Pancreas (tissue), 10 donors: ENCODE measurements around the gene CCDC78. TPM values are rescaled to one million over a fixed set of nuclear protein-coding genes. Genes with fewer than 3 reads are reported as not detected.

Source experiments
- ATAC-seq, 4 donors: fragments of 200-7000 bp; cut with Tn5 transposase; one replicate each; pipeline versions ENCODE4 v1.8.0 to v1.9.1; 2020; ENCODE audit warnings: mild to moderate bottlenecking in 4 of 4, moderate library complexity in 4 of 4
- DNase-seq, 6 donors: peaks; one replicate each; pipeline ENCODE4 v3.0.0-alpha.2; 2020
- FAIRE-seq: peaks from 2 replicates; lab custom pipeline; 2012; peaks lifted over from hg19 to GRCh38; lab: Jason Lieb, UNC
- H3K27ac ChIP-seq, 4 donors: fragments of 200-600 bp; sonication (generic); 1 replicate in 3 of 4; 2 replicates in 1 of 4; pipeline versions ENCODE4 v1.5.0 to v1.8.0; 2020
- H3K27me3 ChIP-seq, 4 donors: fragments of 200-600 bp; one replicate each; pipeline ENCODE4 v1.8.0; 2021
- H3K36me3 ChIP-seq, 3 donors: fragments of 200-600 bp; sonication (generic) in 1 of 3; one replicate each; pipeline versions ENCODE4 v1.5.0 to v1.8.0; 2020 to 2021
- H3K4me1 ChIP-seq, 3 donors: fragments of 200-600 bp; one replicate each; pipeline ENCODE4 v1.8.0; 2021
- H3K4me3 ChIP-seq, 4 donors: fragments of 200-600 bp; sonication (generic) in 2 of 4; one replicate each; pipeline versions ENCODE4 v1.5.0 to v1.8.0; 2020 to 2021
- H3K9me3 ChIP-seq, 4 donors: fragments of 200-600 bp; one replicate each; pipeline ENCODE4 v1.8.0; 2021
- WGBS, 2 donors: extraction: QIAGEN DNeasy Blood & Tissue Kit; methylation state at CpG; one replicate each; pipeline ENCODE4 v1.1.7; 2013; 5-methylcytosine and 5-hydroxymethylcytosine counted together
- intact Hi-C, 3 donors: fragments of 100-400 bp; cut with DNase I; formaldehyde crosslinking; loops; one replicate each; pipeline versions ENCODE4 v1.11.1 to v1.14.2; 2022
- polyA plus RNA-seq, 2 donors: library from polyadenylated mRNA; stranded (reverse); fragments of 200-250 nt; gene quantifications; one replicate each; pipeline ENCODE4 v1.2.3, GENCODE V29; 2013
- total RNA-seq, 6 donors: library from RNA; stranded (reverse); fragmentation: NEBNext Ultra II Directional in 4 of 6; extraction: Animal tissue kit (Norgen Biotek cat#: 25700) in 4 of 6; gene quantifications; one replicate each; pipeline versions ENCODE4 v1.2.1 to v1.2.4, GENCODE V29; 2021 to 2023
- TF ChIP-seq, protein P1 (sequence below), 4 donors: fragments of 200-600 bp; sonication (generic) in 3 of 4; IDR thresholded peaks; one replicate each; pipeline versions ENCODE4 v1.5.0 to v1.8.0; 2021; ENCODE audit warnings: antibody characterized with exemption in 4 of 4
- donor health status: healthy with polysubstance abuse.
- donor health status: DM: no; HTN: no; CAD: no; lungs with moderate emphysema.
- donor health status: DM: no; HTN: no; CAD: no.
- donor health status: control.
- donor health status: control.
- donor health status: Bipolar disorder and iron deficiency.
- donor health status: DM: yes; HTN: yes; CAD: no.
- donor health status: DM: no; HTN: no; CAD: no.
- donor health status: DM: no; HTN: no; CAD: no.
- donor health status: DM: yes; HTN: yes; CAD: no.

CCDC78 gene
- total and polyA plus RNA-seq, 8 donors = 0.16 to 7.7 (median 0.46) TPM

DNA sequence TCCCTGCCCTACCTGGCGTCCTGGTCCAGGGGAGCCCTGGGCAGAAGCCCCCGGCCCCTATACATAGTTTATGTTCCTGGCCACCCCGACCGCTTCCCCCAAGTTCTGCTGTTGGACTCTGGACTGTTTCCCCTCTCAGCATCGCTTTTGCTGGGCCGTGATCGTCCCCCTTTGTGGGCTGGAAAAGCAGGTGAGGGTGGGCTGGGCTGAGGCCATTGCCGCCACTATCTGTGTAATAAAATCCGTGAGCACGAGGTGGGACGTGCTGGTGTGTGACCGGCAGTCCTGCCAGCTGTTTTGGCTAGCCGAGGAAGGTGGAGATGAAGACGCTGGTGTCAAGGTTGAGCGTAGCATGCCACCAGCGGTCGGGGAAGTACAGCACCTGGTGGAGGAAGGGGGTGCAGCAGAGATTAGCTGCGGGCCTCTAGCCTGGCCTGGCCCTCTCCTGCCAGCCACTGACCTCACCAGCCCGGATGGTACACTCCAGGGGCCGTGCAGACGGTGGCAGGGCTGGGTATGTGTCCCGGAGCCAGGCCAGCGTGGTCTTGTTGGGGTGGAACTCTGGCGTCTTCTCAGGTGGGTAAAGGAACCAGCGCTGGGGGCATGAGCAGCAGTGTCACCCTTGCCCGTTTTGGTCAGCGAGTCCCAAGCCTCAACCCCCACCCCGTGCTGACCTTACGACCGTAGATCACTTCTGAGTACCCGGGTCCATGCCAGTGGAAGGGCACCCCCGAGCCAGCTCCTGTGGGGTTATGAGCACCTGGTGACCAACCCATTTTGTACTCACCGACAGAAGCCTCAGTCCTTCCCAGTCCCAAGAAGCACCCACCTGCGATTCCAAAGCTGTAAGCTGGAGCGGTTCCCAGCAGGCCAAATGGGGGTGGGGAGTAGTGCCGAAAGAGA, 43.5 kb downstream of the CCDC78 start:
- H3K27me3 ChIP-seq = no peaks in the 10 kb centered on the region
- WGBS, 2 donors = 59 to 61% methylated on average over 36 of the region's 36 CpGs
- peaks cover 9 to 29% (median 24%) of the 10 kb centered on the region in 3 donors for H3K4me1 ChIP-seq
- TF ChIP-seq, protein P1, sequence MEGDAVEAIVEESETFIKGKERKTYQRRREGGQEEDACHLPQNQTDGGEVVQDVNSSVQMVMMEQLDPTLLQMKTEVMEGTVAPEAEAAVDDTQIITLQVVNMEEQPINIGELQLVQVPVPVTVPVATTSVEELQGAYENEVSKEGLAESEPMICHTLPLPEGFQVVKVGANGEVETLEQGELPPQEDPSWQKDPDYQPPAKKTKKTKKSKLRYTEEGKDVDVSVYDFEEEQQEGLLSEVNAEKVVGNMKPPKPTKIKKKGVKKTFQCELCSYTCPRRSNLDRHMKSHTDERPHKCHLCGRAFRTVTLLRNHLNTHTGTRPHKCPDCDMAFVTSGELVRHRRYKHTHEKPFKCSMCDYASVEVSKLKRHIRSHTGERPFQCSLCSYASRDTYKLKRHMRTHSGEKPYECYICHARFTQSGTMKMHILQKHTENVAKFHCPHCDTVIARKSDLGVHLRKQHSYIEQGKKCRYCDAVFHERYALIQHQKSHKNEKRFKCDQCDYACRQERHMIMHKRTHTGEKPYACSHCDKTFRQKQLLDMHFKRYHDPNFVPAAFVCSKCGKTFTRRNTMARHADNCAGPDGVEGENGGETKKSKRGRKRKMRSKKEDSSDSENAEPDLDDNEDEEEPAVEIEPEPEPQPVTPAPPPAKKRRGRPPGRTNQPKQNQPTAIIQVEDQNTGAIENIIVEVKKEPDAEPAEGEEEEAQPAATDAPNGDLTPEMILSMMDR (IDR thresholded peaks at IDR 0.05) = no peak
- peaks cover 0 to 14% (median 13%) of the 10 kb centered on the region in 3 donors for H3K36me3 ChIP-seq
- intact Hi-C loops = no loop called here
- ATAC-seq = no peak
- H3K9me3 ChIP-seq = no peaks in the 10 kb centered on the region
- H3K27ac ChIP-seq = no peak overlapping the region
- peak in 2 of 6 donors; percentile 52 to 82 for DNase-seq
- H3K4me3 ChIP-seq = peak overlapping the region in 2 of 4 donors; percentile 64 to 80
- no peak for FAIRE-seq

DNA sequence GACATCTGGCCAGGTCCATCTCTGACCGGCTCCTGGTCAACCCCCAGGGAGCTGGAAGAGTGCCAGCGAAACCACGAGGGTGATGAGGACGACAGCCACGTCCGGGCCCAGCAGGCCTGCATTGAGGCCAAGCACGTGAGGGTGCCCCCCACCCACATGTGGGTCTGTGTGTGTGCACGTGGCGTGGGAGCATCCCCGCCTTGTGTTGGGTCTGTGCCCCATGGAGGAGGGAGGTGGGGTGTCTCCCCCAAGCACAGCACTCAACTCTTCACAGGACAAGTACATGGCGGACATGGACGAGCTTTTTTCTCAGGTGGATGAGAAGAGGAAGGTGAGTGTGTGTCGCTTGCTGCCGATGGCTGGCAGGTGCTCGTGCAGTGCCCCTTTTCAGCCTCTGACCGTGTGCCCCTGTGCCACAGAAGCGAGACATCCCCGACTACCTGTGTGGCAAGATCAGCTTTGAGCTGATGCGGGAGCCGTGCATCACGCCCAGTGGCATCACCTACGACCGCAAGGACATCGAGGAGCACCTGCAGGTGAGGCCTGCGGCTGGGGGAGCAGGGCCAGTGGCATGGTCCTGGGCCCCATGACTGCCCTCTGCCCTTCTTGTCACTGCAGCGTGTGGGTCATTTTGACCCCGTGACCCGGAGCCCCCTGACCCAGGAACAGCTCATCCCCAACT, 44.4 kb downstream of the CCDC78 start:
- WGBS, 2 donors = 71 to 79% methylated on average over 28 of the region's 28 CpGs
- Histone ChIP-seq H3K4me1 (peaks cover 9 to 29% (median 24%) of the 10 kb centered on the region in 3 donors), H3K4me3 (peak overlapping the region in 2 of 4 donors; percentile 74 to 75), H3K9me3 (no peaks in the 10 kb centered on the region), H3K27me3 (no peaks in the 10 kb centered on the region), H3K27ac (no peak overlapping the region), H3K36me3 (peaks cover 0 to 14% (median 13%) of the 10 kb centered on the region in 3 donors)
- DNase-seq (peak in 3 of 6 donors; percentile 61 to 87 (median 79)), ATAC-seq (no peak), FAIRE-seq (no peak)
- TF ChIP-seq, protein P1 (IDR thresholded peaks at IDR 0.05) = no peak
- intact Hi-C loops = no loop called here

DNA sequence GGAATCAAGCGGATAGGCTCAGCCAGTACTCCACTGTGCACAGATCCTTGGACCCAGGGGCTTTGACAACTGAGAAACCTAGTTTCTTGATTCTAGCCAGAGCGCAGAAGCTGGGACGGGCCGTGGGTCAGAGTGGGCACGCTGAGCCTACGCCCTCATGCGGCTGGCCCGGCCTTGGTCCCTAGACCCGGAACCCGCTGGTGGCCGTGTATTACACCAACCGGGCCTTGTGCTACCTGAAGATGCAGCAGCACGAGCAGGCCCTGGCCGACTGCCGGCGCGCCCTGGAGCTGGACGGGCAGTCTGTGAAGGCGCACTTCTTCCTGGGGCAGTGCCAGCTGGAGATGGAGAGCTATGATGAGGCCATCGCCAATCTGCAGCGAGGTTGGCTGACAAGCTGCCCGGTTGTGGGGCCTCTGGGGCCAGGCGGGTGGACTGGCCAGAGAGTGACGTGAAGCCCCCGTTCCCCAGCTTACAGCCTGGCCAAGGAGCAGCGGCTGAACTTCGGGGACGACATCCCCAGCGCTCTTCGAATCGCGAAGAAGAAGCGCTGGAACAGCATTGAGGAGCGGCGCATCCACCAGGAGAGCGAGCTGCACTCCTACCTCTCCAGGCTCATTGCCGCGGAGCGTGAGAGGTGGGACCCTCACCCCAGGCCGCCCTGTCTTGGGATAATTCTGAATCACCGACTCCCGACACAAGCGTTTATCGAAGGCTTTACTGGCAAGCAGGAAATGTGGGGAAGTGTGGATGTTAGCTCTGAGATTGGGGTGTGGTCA, 45.1 kb downstream of the CCDC78 start:
- TF ChIP-seq, protein P1 (IDR thresholded peaks at IDR 0.05) = no peak
- Histone ChIP-seq H3K27me3 (no peaks in the 10 kb centered on the region), H3K9me3 (no peaks in the 10 kb centered on the region), H3K36me3 (peaks cover 0 to 14% (median 13%) of the 10 kb centered on the region in 3 donors), H3K4me3 (peak overlapping the region; percentile 51 to 93 (median 74)), H3K27ac (peak overlapping the region; percentile 74 to 87 (median 82)), H3K4me1 (peaks cover 9 to 29% (median 24%) of the 10 kb centered on the region in 3 donors)
- intact Hi-C loops = no loop called here
- FAIRE-seq (no peak), DNase-seq (peak in 3 of 6 donors; percentile 71 to 86 (median 85)), ATAC-seq (no peak)
- 40 to 43% methylated on average over 44 of the region's 44 CpGs for WGBS, 2 donors

DNA sequence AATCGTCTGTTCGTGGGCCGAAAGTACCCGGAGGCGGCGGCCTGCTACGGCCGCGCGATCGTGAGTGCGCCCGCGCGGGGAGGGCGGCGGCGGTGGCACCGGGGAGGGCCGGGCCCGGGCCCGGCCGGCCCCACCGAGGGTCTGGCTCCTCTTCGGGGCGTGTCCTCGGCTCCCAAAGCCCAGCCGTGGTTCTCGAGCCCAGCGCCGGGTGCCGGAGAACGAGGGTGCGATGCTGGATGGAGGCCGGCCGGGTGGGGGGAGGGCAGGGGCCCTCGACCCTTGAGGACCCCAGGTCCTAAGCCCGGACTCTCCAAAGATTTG, 45.7 kb downstream of the CCDC78 start:
- Histone ChIP-seq H3K4me1 (peaks cover 9 to 29% (median 24%) of the 10 kb centered on the region in 3 donors), H3K4me3 (peak overlapping the region; percentile 51 to 93 (median 74)), H3K27me3 (no peaks in the 10 kb centered on the region), H3K36me3 (peaks cover 0 to 14% (median 13%) of the 10 kb centered on the region in 3 donors), H3K9me3 (no peaks in the 10 kb centered on the region), H3K27ac (peak overlapping the region; percentile 74 to 87 (median 82))
- ATAC-seq (no peak), FAIRE-seq (no peak), DNase-seq (no peak)
- 0 to 1% methylated on average over 26 to 38 of the region's 38 CpGs for WGBS, 2 donors
- TF ChIP-seq, protein P1 (IDR thresholded peaks at IDR 0.05) = no peak
- intact Hi-C loops = no loop called here
